Measurements from ENCODE around the gene PRR29. TPM values are rescaled to one million over a fixed set of nuclear protein-coding genes. Genes with fewer than 3 reads are reported as not detected.

Gene PRR29
- total and polyA plus RNA-seq, 2 donors (not counting 3 experiments of a cell fraction or from before 2014, with no cell fraction given), result 0.39 to 1.2 TPM

DNA sequence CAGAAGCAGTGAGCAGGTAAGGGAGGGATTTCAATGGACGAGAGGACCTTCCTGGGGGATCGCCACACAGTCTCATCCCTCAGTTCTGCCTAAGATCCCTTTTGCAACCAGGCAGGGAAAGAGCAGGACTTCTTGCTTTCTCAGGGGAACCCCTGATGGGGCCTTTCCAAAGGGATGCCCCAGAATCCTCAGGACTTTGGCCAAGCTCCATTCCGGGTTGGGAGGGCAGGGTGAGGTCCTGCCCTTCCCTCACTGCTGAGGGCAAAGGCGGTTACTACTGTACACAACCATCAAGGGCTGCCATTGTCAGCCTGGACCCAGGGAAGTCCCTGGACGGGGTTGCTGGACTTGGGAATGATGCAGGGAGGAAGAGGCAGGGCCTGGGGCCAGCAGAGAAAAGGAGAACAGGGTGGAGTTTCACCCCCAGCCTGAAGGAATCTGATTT is 9.7 kb downstream of the PRR29 start:
- peaks cover 67% of the 10 kb centered on the region for H3K4me1 ChIP-seq (ENCODE audit: control insufficient read depth, extremely low read depth, insufficient read depth, low read length)
- no peaks in the 10 kb centered on the region for H3K27me3 ChIP-seq (ENCODE audit: control insufficient read depth in 2 of 2, insufficient read depth in 2 of 2, low read length in 2 of 2)
- no TSS peak for BruUV-seq (replicated peaks)
- no peaks in the 10 kb centered on the region for H4K20me1 ChIP-seq (replicated peaks; ENCODE audit: control insufficient read depth, extremely low read depth, insufficient read depth, low read length)
- no peak overlapping the region for H3K9ac ChIP-seq (replicated peaks; ENCODE audit: extremely low read depth, insufficient read depth, low read length)
- peak; percentile 10 for TF ChIP-seq POLR2AphosphoS5 (IDR thresholded peaks at IDR 0.05; ENCODE audit: insufficient read depth, low read depth, low read length)
- TF ChIP-seq, protein P1, sequence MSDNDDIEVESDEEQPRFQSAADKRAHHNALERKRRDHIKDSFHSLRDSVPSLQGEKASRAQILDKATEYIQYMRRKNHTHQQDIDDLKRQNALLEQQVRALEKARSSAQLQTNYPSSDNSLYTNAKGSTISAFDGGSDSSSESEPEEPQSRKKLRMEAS (IDR thresholded peaks at IDR 0.05; ENCODE audit: insufficient read depth, insufficient read length), result no peak
- peak overlapping the region; percentile 16 for H3K4me2 ChIP-seq (ENCODE audit: insufficient read depth, low read length)
- CTCF ChIA-PET, result interaction anchor here (1.5 to 6.8 kb wide), 6 partner anchors 12 to 164 kb away, joined by 4 to 140 read pairs (median 16); partner anchors contain the start of gene ICAM2
- no peaks in the 10 kb centered on the region for H3K9me1 ChIP-seq (replicated peaks; ENCODE audit: control insufficient read depth, extremely low read depth, insufficient read depth, low read length)
- peaks cover 19 to 23% of the 10 kb centered on the region in 2 experiments for H3K36me3 ChIP-seq (ENCODE audit: control insufficient read depth in 2 of 2, extremely low read depth in 1 of 2, insufficient read depth in 2 of 2, low read length in 2 of 2)
- H3K9me3 ChIP-seq (replicated peaks; ENCODE audit: control insufficient read depth, insufficient read depth, low read length), result no peaks in the 10 kb centered on the region
- POLR2A ChIA-PET, result no interaction called here
- dilution Hi-C loops (cut with MboI; ENCODE audit: extremely low pct_ligation_motif_present, low sequenced_read_pairs) (no loop called here), intact Hi-C loops (cut with micrococcal nuclease) (no loop called here)
- no peak overlapping the region for H3K4me3 ChIP-seq (replicated peaks in 1 of 3; ENCODE audit: insufficient read depth in 1 of 3, low read depth in 1 of 3, low read length in 3 of 3)
- FAIRE-seq, result peak; percentile 87
- H3K27ac ChIP-seq (ENCODE audit: insufficient read depth, low read depth, low read length), result peak overlapping the region; percentile 91
- DNase-seq (ENCODE audit: low read depth, low spot score), result peak; percentile 72
- H2AFZ ChIP-seq (ENCODE audit: low read depth, low read length), result no peak overlapping the region
- H3K79me2 ChIP-seq (ENCODE audit: control insufficient read depth, insufficient read depth, low read length), result peaks cover 64% of the 10 kb centered on the region

DNA sequence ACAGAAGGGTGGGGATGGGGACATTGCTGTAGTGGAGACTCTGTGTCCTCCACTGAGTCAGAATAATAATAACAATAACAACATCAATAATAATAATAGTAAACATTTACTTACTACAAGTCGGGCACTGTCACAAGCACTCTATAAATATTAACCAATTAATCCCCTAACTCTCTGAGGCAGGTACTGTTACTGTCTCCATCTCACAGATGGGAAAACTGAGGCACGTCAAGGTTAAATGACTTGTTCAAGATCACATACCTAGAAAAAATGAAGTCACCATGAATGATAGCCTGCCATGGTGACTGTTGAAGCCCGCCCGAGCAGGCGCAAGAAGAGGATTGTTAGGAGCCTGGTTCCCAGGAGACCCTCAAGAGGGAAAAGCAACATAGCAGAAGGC is 10.2 kb downstream of the PRR29 start:
- FAIRE-seq, result no peak
- peaks cover 66% of the 10 kb centered on the region for H3K79me2 ChIP-seq (ENCODE audit: control insufficient read depth, insufficient read depth, low read length)
- DNase-seq (ENCODE audit: low read depth, low spot score), result no peak
- H4K20me1 ChIP-seq (replicated peaks; ENCODE audit: control insufficient read depth, extremely low read depth, insufficient read depth, low read length), result no peaks in the 10 kb centered on the region
- dilution Hi-C loops (cut with MboI; ENCODE audit: extremely low pct_ligation_motif_present, low sequenced_read_pairs), result no loop called here
- no peaks in the 10 kb centered on the region for H3K9me3 ChIP-seq (replicated peaks; ENCODE audit: control insufficient read depth, insufficient read depth, low read length)
- ChIA-PET POLR2A (interaction anchor here (0.6 kb wide), 1 partner anchor 29 kb away, joined by 3 read pairs; no protein-coding TSS in a partner anchor), CTCF (interaction anchor here (1.4 kb wide), 1 partner anchor 52 kb away, joined by 3 read pairs; no protein-coding TSS in a partner anchor)
- peaks cover 18 to 20% of the 10 kb centered on the region in 2 experiments for H3K36me3 ChIP-seq (ENCODE audit: control insufficient read depth in 2 of 2, extremely low read depth in 1 of 2, insufficient read depth in 2 of 2, low read length in 2 of 2)
- no peak overlapping the region for H2AFZ ChIP-seq (ENCODE audit: low read depth, low read length)
- no peak overlapping the region for H3K9ac ChIP-seq (replicated peaks; ENCODE audit: extremely low read depth, insufficient read depth, low read length)
- H3K9me1 ChIP-seq (replicated peaks; ENCODE audit: control insufficient read depth, extremely low read depth, insufficient read depth, low read length), result no peaks in the 10 kb centered on the region
- peak overlapping the region; percentile 16 for H3K4me2 ChIP-seq (ENCODE audit: insufficient read depth, low read length)
- peak overlapping the region; percentile 91 for H3K27ac ChIP-seq (ENCODE audit: insufficient read depth, low read depth, low read length)
- intact Hi-C loops (cut with micrococcal nuclease), result no loop called here
- H3K4me3 ChIP-seq (replicated peaks in 1 of 3; ENCODE audit: insufficient read depth in 1 of 3, low read depth in 1 of 3, low read length in 3 of 3), result no peak overlapping the region
- BruUV-seq (replicated peaks), result no TSS peak
- peaks cover 63% of the 10 kb centered on the region for H3K4me1 ChIP-seq (ENCODE audit: control insufficient read depth, extremely low read depth, insufficient read depth, low read length)
- no peak for TF ChIP-seq POLR2A (IDR thresholded peaks at IDR 0.05; ENCODE audit: low read depth, low read length)
- TF ChIP-seq, protein P1 (IDR thresholded peaks at IDR 0.05; ENCODE audit: insufficient read depth, insufficient read length), result no peak
- H3K27me3 ChIP-seq (ENCODE audit: control insufficient read depth in 2 of 2, insufficient read depth in 2 of 2, low read length in 2 of 2), result no peaks in the 10 kb centered on the region
